Epithelial cell of proximal tubule (primary cell): ENCODE data around the gene SPTBN2. TPM values are rescaled to one million over a fixed set of nuclear protein-coding genes. Genes with fewer than 3 reads are reported as not detected.

Experiments
- DNase-seq: peaks from one replicate; pipeline ENCODE4 v3.0.0-alpha.2; 2011; ENCODE audit warnings: low read depth
- H3K4me3 ChIP-seq: 2 replicates; pipeline ENCODE4 v1.5.1; 2011; ENCODE audit warnings: low read depth, mild to moderate bottlenecking, low read length
- total RNA-seq: library from RNA; depleted of rRNA; stranded (reverse); fragments of >200 nt; gene quantifications from 2 replicates; pipeline ENCODE4 v1.2.3, GENCODE V29; 2015
- TF ChIP-seq, protein P1 (sequence below): conservative IDR thresholded peaks from 2 replicates; pipeline ENCODE4 v1.5.1; 2012; ENCODE audit warnings: low read depth, mild to moderate bottlenecking, low read length

The SPTBN2 gene
- total RNA-seq, 1 donor from 2014 or later, result 63.9 TPM

DNA sequence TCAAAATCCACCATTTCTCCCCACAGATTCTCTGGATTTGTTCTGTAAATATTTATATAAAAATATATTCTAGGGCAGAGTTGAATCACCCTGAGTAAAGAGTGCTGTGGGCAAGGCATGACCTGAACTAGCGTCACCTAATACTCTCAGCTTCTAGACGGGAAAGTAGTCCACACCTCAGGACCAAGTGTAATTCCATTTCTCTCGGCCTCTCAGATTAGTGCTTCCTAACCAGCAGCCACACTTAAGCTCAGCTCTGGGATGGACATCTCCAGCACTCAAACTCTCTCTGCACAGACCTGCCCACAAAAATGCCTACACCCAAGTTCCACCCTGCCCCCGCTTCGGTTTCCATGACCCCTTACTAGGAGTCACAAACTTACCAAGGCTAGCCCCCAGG lies 5.3 kb downstream of the SPTBN2 start:
- TF ChIP-seq, protein P1, sequence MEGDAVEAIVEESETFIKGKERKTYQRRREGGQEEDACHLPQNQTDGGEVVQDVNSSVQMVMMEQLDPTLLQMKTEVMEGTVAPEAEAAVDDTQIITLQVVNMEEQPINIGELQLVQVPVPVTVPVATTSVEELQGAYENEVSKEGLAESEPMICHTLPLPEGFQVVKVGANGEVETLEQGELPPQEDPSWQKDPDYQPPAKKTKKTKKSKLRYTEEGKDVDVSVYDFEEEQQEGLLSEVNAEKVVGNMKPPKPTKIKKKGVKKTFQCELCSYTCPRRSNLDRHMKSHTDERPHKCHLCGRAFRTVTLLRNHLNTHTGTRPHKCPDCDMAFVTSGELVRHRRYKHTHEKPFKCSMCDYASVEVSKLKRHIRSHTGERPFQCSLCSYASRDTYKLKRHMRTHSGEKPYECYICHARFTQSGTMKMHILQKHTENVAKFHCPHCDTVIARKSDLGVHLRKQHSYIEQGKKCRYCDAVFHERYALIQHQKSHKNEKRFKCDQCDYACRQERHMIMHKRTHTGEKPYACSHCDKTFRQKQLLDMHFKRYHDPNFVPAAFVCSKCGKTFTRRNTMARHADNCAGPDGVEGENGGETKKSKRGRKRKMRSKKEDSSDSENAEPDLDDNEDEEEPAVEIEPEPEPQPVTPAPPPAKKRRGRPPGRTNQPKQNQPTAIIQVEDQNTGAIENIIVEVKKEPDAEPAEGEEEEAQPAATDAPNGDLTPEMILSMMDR, result no peak
- DNase-seq, result no peak

DNA sequence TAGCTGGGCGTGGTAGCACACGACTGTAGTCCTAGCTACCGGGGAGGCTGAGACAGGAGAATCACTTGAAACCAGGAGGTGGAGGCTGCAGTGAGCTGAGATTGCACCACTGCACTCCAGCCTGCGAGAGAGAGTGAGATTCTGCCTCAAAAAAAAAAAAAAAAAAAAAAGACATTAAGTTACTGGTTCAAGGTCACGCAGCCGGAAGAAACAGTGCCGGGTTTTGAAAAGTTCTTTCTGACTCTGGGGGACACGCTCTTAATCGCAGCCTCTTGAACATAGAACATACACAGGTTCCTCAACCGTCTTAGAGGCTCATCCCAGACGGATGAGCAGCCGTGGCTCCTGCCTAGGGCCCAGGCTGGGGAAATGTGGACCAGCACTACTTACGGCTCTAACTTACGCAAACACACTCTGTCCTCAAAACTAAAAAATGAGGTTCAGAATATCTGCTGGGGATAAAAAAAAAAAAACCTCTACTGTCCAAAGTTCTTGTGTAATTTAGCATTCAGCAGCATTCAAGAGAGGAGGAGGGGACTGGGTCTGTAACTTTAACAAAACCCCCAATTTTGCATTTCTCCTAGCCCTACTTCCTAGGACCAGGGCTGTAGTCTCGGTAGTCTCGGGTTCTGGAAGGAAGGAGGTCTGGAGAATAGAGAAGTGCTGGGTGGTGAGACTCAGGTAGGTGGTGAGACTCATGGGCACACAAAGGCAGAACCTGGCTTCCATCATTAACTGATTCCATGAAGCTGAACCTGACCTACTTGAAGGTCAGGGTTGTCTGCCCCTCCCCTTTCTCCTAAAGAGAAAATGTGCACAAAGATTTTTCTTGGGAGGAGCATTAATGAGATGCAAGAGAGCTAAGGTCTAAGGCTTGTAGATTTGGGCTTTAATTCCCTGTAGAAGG lies 6.0 kb downstream of the SPTBN2 start:
- TF ChIP-seq, protein P1, result no peak
- no peak overlapping the region for H3K4me3 ChIP-seq
- DNase-seq, result no peak

More for the DNA sequence above, 5.3 kb downstream of the SPTBN2 start:
- no peak overlapping the region for H3K4me3 ChIP-seq

DNA sequence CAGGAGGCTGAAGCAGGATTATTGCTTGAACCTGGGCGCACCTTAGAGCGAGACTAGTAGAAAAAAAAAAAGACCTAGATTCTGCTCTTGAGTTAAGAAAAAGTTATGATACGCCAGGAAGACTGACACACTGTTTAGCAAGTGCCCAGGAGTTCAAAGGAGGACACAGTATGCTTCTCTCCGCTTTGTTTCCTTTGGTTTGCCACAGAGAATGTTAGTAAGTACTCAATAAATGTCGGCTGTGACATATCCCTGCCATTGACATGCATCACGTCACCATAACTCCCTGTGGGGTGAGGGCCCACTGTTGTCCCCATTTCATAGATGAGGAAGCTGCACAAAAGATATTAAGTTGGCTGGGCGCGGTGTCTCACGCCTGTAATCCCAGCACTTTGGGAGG lies 7.1 kb downstream of the SPTBN2 start:
- no peak overlapping the region for H3K4me3 ChIP-seq
- no peak for DNase-seq
- TF ChIP-seq, protein P1, result no peak

DNA sequence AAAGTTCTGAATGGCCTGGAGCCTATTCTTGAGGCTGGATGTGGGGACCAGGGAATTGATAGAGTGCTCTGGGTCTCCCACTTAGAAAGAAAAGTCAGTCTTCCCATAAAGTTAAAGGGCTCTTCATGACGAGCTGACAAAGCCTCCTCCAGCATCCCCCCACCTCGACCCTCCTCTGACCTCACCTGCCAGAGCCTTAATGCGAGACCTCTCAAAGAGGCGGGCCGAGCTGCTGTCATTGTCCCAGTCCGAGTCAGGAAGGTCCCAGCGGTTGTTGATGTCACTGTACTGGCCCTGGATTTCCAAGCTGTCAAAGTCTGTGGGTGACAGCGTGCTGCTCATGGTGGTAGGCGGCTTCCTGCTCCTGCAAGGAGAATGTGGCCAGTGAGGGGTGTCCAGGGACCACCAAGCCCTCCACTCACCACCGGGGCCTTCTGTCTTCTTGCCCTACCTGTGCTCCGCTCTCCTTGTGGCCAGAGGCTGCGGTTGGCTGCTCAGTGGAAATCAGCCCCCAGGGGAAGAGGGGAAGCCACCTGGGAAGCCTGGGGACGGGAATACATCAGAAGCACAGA lies 8.0 kb downstream of the SPTBN2 start:
- TF ChIP-seq, protein P1, result no peak
- no peak for DNase-seq
- no peak overlapping the region for H3K4me3 ChIP-seq

DNA sequence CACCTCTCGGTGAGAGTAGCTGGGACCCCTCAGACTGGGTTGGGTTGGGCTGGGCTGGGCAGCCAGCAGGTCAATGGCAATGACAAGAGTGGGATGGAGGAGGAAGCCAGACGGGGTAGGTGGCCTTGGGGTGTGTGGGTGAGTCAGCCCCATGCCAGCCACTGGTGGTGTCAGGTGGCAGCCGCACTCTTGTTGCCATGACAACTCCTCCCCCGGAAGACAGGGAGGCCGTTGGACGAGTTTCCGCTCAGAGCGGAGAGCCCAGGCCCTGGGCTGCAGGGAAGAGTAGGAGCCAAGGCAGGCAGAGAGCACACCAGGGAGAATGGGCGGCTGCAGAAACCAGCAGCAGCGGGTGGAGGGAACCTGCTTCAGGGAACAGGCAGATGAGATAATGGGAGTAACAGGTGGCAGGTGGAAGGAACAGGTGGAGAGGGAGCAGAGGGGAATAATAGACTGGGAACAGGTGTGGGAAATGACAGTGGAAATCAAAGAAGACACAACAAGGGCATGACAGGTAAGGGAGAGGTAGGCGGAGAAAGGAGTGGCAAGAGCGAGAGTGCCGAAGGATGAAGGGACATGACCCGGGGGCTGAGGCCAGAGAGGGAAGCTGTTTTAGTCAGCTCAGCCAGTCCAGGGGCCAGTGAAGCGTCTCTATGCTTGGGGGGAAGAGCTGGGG lies 8.7 kb downstream of the SPTBN2 start:
- TF ChIP-seq, protein P1, result no peak
- DNase-seq, result no peak

DNA sequence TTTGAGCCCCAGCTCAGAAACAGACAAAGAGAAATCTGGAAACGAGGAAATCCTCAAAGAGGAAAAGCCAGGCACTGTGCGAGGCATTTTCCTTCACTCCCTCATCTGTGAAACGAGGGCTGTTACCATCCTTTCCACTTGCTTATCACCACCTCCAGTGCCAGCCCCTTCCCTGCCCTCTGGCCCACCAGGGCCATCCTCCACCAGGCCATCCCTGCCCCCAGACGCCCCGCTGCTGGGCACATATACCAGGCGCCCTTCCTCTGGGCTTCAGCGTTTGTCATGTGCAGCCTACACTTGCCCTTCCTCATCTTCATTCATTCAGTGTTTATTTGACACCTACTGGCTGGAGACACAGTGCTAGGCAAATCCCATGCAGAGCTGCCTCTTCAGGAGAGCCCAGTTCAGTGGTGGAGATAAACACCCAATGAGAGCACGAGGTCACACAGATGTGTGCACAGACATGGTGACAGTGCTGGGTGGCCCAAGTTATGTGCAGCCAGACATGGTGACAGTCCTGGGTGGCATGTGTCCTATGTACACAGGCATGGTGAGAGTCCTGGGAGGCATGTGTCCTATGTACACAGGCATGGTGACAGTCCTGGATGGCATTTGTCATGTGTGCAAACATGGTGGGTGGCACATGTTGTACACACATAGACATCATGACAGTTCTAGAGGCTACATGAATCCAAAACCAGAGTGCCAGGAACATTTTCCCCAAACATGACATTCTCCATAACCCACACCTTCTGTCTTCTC lies 9.7 kb downstream of the SPTBN2 start:
- H3K4me3 ChIP-seq, result no peak overlapping the region
- no peak for DNase-seq
- TF ChIP-seq, protein P1, result no peak

More for the DNA sequence above, 8.7 kb downstream of the SPTBN2 start:
- H3K4me3 ChIP-seq, result peak overlapping the region; percentile 7
